HEK293 (cell line): ENCODE data around the gene XPNPEP1.
A peak's percentile ranks its signal among the peaks of the same experiment; 100 is the strongest.

Source experiments
- BCL11A ChIP-seq: fragments of 450-650 bp; formaldehyde crosslinking; IDR thresholded peaks from 2 replicates; pipeline ENCODE4 v1.5.1; 2016; ENCODE audit warnings: low read depth, missing biosample characterization, missing genetic modification characterization
- EGR2 ChIP-seq: fragments of 450-650 bp; formaldehyde crosslinking; IDR thresholded peaks from 2 replicates; pipeline ENCODE4 v1.5.1; 2016; ENCODE audit warnings: low read depth, missing biosample characterization, missing genetic modification characterization
- PRDM2 ChIP-seq: fragments of 450-650 bp; formaldehyde crosslinking; IDR thresholded peaks from 2 replicates; pipeline ENCODE4 v1.5.1; 2016; ENCODE audit warnings: missing biosample characterization, missing genetic modification characterization, borderline replicate concordance
- REPIN1 ChIP-seq: fragments of 450-650 bp; formaldehyde crosslinking; IDR thresholded peaks from 2 replicates; pipeline ENCODE4 v1.5.1; 2017; ENCODE audit warnings: missing biosample characterization, missing genetic modification characterization, low read depth
- YY2 ChIP-seq: fragments of 450-650 bp; formaldehyde crosslinking; IDR thresholded peaks from 2 replicates; pipeline ENCODE4 v1.5.1; 2016; ENCODE audit warnings: missing biosample characterization, missing genetic modification characterization
- ZBTB49 ChIP-seq: fragments of 450-650 bp; formaldehyde crosslinking; IDR thresholded peaks from 2 replicates; pipeline ENCODE4 v1.5.1; 2016; ENCODE audit warnings: missing biosample characterization, missing genetic modification characterization, low read depth
- ZFP41 ChIP-seq: fragments of 450-650 bp; formaldehyde crosslinking; IDR thresholded peaks from 2 replicates; pipeline ENCODE4 v1.5.1; 2016; ENCODE audit warnings: missing biosample characterization, missing genetic modification characterization, borderline replicate concordance
- ZNF184 ChIP-seq: fragments of 450-650 bp; IDR thresholded peaks from 2 replicates; pipeline ENCODE4 v1.5.1; 2018; ENCODE audit warnings: missing biosample characterization, mild to moderate bottlenecking, missing genetic modification characterization
- ZNF221 ChIP-seq: fragments of 450-650 bp; formaldehyde crosslinking; IDR thresholded peaks from 2 replicates; pipeline ENCODE4 v1.5.1; 2017; ENCODE audit warnings: missing biosample characterization, missing genetic modification characterization, borderline replicate concordance
- ZNF362 ChIP-seq: fragments of 450-650 bp; formaldehyde crosslinking; IDR thresholded peaks from 2 replicates; pipeline ENCODE4 v1.5.1; 2016; ENCODE audit warnings: missing biosample characterization, missing genetic modification characterization
- ZNF366 ChIP-seq: fragments of 450-650 bp; formaldehyde crosslinking; conservative IDR thresholded peaks from 2 replicates; pipeline ENCODE4 v1.5.1; 2016; ENCODE audit warnings: missing biosample characterization, missing genetic modification characterization
- ZNF530 ChIP-seq: fragments of 450-650 bp; formaldehyde crosslinking; IDR thresholded peaks from 2 replicates; pipeline ENCODE4 v1.5.1; 2016; ENCODE audit warnings: low read depth, missing biosample characterization, missing genetic modification characterization
- ZNF548 ChIP-seq: fragments of 450-650 bp; formaldehyde crosslinking; IDR thresholded peaks from 2 replicates; pipeline ENCODE4 v1.5.1; 2016; ENCODE audit warnings: missing biosample characterization, missing genetic modification characterization
- ZNF555 ChIP-seq: fragments of 450-650 bp; formaldehyde crosslinking; conservative IDR thresholded peaks from 2 replicates; pipeline ENCODE4 v1.5.1; 2017; ENCODE audit warnings: missing biosample characterization, mild to moderate bottlenecking, missing genetic modification characterization, inconsistent platforms
- ZNF621 ChIP-seq: fragments of 450-650 bp; formaldehyde crosslinking; IDR thresholded peaks from 2 replicates; pipeline ENCODE4 v1.5.1; 2017; ENCODE audit warnings: missing biosample characterization, missing genetic modification characterization
- ZNF639 ChIP-seq: fragments of 450-650 bp; formaldehyde crosslinking; IDR thresholded peaks from 2 replicates; pipeline ENCODE4 v1.5.1; 2016; ENCODE audit warnings: missing biosample characterization, missing genetic modification characterization
- ZNF660 ChIP-seq: fragments of 450-650 bp; IDR thresholded peaks from 2 replicates; pipeline ENCODE4 v1.5.1; 2018; ENCODE audit warnings: missing biosample characterization, mild to moderate bottlenecking, missing genetic modification characterization
- ZSCAN16 ChIP-seq: fragments of 450-650 bp; formaldehyde crosslinking; IDR thresholded peaks from 2 replicates; pipeline ENCODE4 v1.5.1; 2016; ENCODE audit warnings: missing biosample characterization, missing genetic modification characterization
- TF ChIP-seq, protein P1 (sequence below): fragments of 450-650 bp; formaldehyde crosslinking; IDR thresholded peaks from 2 replicates; pipeline ENCODE4 v1.5.1; 2016; ENCODE audit warnings: missing biosample characterization, missing genetic modification characterization
- TF ChIP-seq, protein P2 (sequence below): fragments of 450-650 bp; formaldehyde crosslinking; IDR thresholded peaks from 2 replicates; pipeline ENCODE4 v1.5.1; 2016; ENCODE audit warnings: missing biosample characterization, missing genetic modification characterization, borderline replicate concordance
- TF ChIP-seq, protein P3 (sequence below): fragments of 450-650 bp; formaldehyde crosslinking; IDR thresholded peaks from 2 replicates; pipeline ENCODE4 v1.5.1; 2016; ENCODE audit warnings: missing biosample characterization, missing genetic modification characterization, borderline replicate concordance

XPNPEP1 gene

DNA sequence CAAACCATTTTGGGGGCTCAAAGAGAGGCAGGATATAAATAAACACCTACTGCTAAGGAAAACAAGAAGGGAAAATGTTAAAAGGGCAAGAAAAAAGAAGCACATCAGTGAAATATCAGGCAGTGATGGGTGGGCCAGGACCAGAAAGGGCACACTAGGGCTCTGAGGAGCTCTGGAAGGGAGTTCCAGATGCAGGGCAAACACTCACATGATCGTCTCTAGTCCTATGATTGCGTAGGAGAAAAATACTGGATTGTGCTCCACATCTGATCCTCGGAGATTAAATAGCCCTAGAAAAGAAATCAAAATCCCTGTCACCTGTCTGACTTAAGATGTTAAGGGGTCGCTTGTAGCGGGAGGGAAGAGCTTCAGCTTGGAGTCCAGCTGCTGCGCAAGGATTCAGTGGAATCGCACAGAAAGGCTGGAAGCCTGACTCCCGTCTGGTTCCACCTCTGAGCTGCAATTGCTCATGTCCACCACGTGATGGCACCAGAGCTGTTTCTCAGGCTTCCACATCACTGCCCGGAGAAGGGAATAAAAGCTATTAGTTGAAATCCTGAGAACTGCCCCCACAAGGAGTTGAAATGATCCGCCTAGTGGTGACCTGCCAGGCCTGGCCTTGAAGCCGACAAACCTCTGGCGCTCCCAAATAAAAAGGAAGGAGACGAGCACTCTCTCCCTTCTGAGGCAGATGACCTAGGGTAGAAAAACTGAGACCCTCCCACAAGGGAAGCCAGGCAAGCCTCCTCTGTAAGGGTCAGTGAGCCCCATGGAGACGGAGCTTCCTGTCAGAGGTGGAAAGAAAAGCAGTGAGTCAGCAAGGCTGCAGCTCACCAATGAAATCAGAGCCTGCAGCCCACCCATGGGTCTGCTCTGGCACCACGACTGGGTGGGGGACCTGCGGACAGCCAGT lies 39.2 kb downstream of the XPNPEP1 start (continued):
- TF ChIP-seq, protein P1, sequence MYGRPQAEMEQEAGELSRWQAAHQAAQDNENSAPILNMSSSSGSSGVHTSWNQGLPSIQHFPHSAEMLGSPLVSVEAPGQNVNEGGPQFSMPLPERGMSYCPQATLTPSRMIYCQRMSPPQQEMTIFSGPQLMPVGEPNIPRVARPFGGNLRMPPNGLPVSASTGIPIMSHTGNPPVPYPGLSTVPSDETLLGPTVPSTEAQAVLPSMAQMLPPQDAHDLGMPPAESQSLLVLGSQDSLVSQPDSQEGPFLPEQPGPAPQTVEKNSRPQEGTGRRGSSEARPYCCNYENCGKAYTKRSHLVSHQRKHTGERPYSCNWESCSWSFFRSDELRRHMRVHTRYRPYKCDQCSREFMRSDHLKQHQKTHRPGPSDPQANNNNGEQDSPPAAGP, result peak; percentile 80; the same call in 1 of the 2 replicates
- no peak for TF ChIP-seq ZSCAN16 (tag by site-specific recombination)
- no peak for TF ChIP-seq ZFP41 (tag by site-specific recombination)
- TF ChIP-seq ZNF639 (tag by site-specific recombination), result no peak
- TF ChIP-seq ZNF366 (tag by site-specific recombination), result no peak
- TF ChIP-seq, protein P2, sequence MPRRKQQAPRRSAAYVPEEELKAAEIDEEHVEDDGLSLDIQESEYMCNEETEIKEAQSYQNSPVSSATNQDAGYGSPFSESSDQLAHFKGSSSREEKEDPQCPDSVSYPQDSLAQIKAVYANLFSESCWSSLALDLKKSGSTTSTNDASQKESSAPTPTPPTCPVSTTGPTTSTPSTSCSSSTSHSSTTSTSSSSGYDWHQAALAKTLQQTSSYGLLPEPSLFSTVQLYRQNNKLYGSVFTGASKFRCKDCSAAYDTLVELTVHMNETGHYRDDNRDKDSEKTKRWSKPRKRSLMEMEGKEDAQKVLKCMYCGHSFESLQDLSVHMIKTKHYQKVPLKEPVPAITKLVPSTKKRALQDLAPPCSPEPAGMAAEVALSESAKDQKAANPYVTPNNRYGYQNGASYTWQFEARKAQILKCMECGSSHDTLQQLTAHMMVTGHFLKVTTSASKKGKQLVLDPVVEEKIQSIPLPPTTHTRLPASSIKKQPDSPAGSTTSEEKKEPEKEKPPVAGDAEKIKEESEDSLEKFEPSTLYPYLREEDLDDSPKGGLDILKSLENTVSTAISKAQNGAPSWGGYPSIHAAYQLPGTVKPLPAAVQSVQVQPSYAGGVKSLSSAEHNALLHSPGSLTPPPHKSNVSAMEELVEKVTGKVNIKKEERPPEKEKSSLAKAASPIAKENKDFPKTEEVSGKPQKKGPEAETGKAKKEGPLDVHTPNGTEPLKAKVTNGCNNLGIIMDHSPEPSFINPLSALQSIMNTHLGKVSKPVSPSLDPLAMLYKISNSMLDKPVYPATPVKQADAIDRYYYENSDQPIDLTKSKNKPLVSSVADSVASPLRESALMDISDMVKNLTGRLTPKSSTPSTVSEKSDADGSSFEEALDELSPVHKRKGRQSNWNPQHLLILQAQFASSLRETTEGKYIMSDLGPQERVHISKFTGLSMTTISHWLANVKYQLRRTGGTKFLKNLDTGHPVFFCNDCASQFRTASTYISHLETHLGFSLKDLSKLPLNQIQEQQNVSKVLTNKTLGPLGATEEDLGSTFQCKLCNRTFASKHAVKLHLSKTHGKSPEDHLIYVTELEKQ (tag by site-specific recombination), result no peak
- TF ChIP-seq ZNF530 (tag by site-specific recombination), result no peak
- no peak for TF ChIP-seq ZNF555 (tag by site-specific recombination)
- TF ChIP-seq ZNF362 (tag by site-specific recombination), result no peak
- TF ChIP-seq ZNF548 (tag by site-specific recombination), result no peak
- no peak for TF ChIP-seq PRDM2 (tag by site-specific recombination)
- TF ChIP-seq ZNF621 (tag by site-specific recombination), result no peak
- TF ChIP-seq REPIN1 (tag by site-specific recombination), result no peak
- no peak for TF ChIP-seq ZNF221
- no peak for TF ChIP-seq YY2 (tag by site-specific recombination)
- TF ChIP-seq, protein P3, sequence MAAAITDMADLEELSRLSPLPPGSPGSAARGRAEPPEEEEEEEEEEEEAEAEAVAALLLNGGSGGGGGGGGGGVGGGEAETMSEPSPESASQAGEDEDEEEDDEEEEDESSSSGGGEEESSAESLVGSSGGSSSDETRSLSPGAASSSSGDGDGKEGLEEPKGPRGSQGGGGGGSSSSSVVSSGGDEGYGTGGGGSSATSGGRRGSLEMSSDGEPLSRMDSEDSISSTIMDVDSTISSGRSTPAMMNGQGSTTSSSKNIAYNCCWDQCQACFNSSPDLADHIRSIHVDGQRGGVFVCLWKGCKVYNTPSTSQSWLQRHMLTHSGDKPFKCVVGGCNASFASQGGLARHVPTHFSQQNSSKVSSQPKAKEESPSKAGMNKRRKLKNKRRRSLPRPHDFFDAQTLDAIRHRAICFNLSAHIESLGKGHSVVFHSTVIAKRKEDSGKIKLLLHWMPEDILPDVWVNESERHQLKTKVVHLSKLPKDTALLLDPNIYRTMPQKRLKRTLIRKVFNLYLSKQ (tag by site-specific recombination), result no peak
- peak; percentile 95 for TF ChIP-seq ZNF660 (tag by site-specific recombination)
- TF ChIP-seq EGR2 (tag by site-specific recombination), result no peak
- no peak for TF ChIP-seq ZNF184 (tag by site-specific recombination)
- no peak for TF ChIP-seq BCL11A (tag by site-specific recombination)
- no peak for TF ChIP-seq ZBTB49 (tag by site-specific recombination)
